Uterus (tissue), 4 donors: ENCODE results near the gene UBASH3B. TPM values are rescaled to one million over a fixed set of nuclear protein-coding genes. Genes with fewer than 3 reads are reported as not detected.

Experiments used
- DNase-seq, 2 donors: peaks; one replicate each; pipeline ENCODE4 v3.0.0-alpha.2; 2019 to 2020
- H3K27ac ChIP-seq, 2 donors: fragments of 200-600 bp; sonication (generic); 1 replicate in 1 of 2; 2 replicates in 1 of 2; pipeline ENCODE4 v1.5.1; 2016 to 2018
- H3K27me3 ChIP-seq, 2 donors: fragments of 200-600 bp; sonication (generic); one replicate each; pipeline ENCODE4 v1.5.1; 2018 to 2019; ENCODE audit warnings: control low read depth in 1 of 2
- H3K36me3 ChIP-seq, 2 donors: fragments of 200-600 bp; sonication (generic); one replicate each; pipeline ENCODE4 v1.5.1; 2019; ENCODE audit warnings: control low read depth in 1 of 2
- H3K4me1 ChIP-seq, 2 donors: fragments of 200-600 bp; sonication (generic); one replicate each; pipeline ENCODE4 v1.5.1; 2018 to 2019; ENCODE audit warnings: control low read depth in 1 of 2
- H3K4me3 ChIP-seq, 2 donors: fragments of 200-600 bp; sonication (generic); 1 replicate in 1 of 2; 2 replicates in 1 of 2; pipeline ENCODE4 v1.5.1; 2018 to 2019; ENCODE audit warnings: mild to moderate bottlenecking in 1 of 2
- H3K9me3 ChIP-seq, 2 donors: fragments of 200-600 bp; sonication (generic); one replicate each; pipeline ENCODE4 v1.5.1; 2019; ENCODE audit warnings: control low read depth in 1 of 2
- CTCF ChIP-seq, 4 experiments: fragments of 200-600 bp in 2 of 4; fragments of 450-650 bp in 2 of 4; sonication (generic) in 2 of 4; IDR thresholded peaks; one replicate each; pipeline ENCODE4 v1.5.1; 2016 to 2019; ENCODE audit warnings: antibody characterized with exemption in 4 of 4, mild to moderate bottlenecking in 2 of 4, moderate library complexity in 1 of 4
- POLR2A ChIP-seq, 2 donors: fragments of 450-650 bp; IDR thresholded peaks; one replicate each; pipeline ENCODE4 v1.6.1; 2016; ENCODE audit warnings: antibody characterized with exemption in 2 of 2, mild to moderate bottlenecking in 1 of 2, moderate library complexity in 1 of 2
- intact Hi-C: fragments of 100-400 bp; cut with DNase I; formaldehyde crosslinking; loops from one replicate; pipeline ENCODE4 v1.15.1; 2023; ENCODE audit warnings: low total_unique reads
- total RNA-seq, 4 donors: library from RNA; depleted of rRNA in 3 of 4; stranded (reverse); fragments of >200 nt in 3 of 4; gene quantifications; one replicate each; pipeline versions ENCODE4 v1.1.0 to v1.2.4, GENCODE V29; 2014 to 2023
- donor health status: DM: yes; HTN: yes; CAD: no.

Gene UBASH3B
- total RNA-seq, 4 donors from 2014 or later, result under 0.01 to 5.8 (median 2.0) TPM

GRCh38 chr11:122731500-122731913, 76.0 kb downstream of the UBASH3B start:
- H3K27me3 ChIP-seq, result no peaks in the 10 kb centered on the region
- DNase-seq, result no peak
- no peaks in the 10 kb centered on the region for H3K9me3 ChIP-seq
- H3K4me1 ChIP-seq, result no peaks in the 10 kb centered on the region
- no peak overlapping the region for H3K27ac ChIP-seq
- no peak for TF ChIP-seq CTCF (IDR thresholded peaks at IDR 0.05)
- TF ChIP-seq POLR2A (IDR thresholded peaks at IDR 0.05), result no peak
- H3K4me3 ChIP-seq, result no peak overlapping the region
- H3K36me3 ChIP-seq, result no peaks in the 10 kb centered on the region
- intact Hi-C loops, result no loop called here

GRCh38 chr11:122732342-122733315, 77.1 kb downstream of the UBASH3B start:
- Histone ChIP-seq H3K27me3 (no peaks in the 10 kb centered on the region), H3K9me3 (no peaks in the 10 kb centered on the region), H3K4me1 (no peaks in the 10 kb centered on the region), H3K4me3 (no peak overlapping the region), H3K27ac (no peak overlapping the region), H3K36me3 (no peaks in the 10 kb centered on the region)
- TF ChIP-seq CTCF (IDR thresholded peaks at IDR 0.05) (no peak), POLR2A (IDR thresholded peaks at IDR 0.05) (no peak)
- intact Hi-C loops, result no loop called here
- DNase-seq, result no peak

DNA sequence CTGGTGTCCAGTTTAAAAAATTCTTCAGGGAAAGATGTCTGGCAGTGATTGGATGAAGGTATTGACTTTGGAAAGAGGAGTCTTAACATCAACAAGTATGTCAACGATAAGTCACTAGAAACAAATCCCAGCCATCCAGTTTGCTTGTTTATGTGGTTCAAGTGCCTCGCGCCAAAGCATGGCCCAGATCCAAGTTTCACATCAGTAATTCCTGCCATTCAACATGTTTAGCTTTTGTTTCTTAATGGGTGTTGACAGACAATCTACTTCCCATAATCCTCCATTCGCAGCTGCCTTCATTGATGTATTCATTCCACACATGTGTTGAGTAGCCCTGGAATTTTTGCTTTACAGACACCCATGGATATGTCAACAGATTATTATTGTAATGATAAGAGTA, 77.8 kb downstream of the UBASH3B start:
- intact Hi-C loops, result no loop called here
- TF ChIP-seq POLR2A (IDR thresholded peaks at IDR 0.05), result no peak
- no peak for TF ChIP-seq CTCF (IDR thresholded peaks at IDR 0.05)
- Histone ChIP-seq H3K4me1 (no peaks in the 10 kb centered on the region), H3K27ac (no peak overlapping the region), H3K9me3 (no peaks in the 10 kb centered on the region), H3K4me3 (no peak overlapping the region), H3K36me3 (no peaks in the 10 kb centered on the region), H3K27me3 (no peaks in the 10 kb centered on the region)
- DNase-seq, result no peak

DNA sequence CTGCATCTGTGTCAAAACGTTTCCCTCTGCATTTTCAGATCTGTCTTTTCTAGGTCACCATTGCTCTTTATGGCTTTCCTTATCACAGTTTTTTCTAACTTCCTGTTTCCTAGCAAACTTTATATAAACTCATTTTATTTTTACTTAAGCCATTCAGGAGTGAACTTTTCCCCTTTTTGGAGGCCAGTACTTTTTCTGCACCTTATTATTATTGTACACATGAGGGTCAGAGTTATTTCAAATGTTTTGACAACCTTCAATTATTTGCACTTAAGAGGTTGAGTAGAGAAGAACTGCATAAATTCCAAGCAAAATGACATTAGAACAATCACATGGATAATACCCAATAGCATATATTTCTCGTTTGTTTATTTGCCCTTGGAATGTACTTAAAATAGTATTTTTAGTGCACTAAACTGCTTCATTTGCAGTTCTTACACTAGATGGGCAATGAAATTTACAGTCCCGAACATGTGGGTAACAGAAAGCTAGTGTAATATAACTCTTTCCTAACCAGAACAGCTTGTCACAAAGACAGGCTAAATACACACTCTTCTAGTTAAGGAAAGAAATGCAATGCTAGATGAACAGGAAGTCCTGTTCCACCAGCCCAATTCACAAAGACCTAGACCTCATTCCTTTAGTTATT, 79.5 kb downstream of the UBASH3B start:
- Histone ChIP-seq H3K36me3 (no peaks in the 10 kb centered on the region), H3K9me3 (no peaks in the 10 kb centered on the region), H3K27me3 (no peaks in the 10 kb centered on the region), H3K4me3 (no peak overlapping the region), H3K4me1 (no peaks in the 10 kb centered on the region), H3K27ac (no peak overlapping the region)
- intact Hi-C loops, result no loop called here
- no peak for DNase-seq
- TF ChIP-seq CTCF (IDR thresholded peaks at IDR 0.05) (no peak), POLR2A (IDR thresholded peaks at IDR 0.05) (no peak)
